Astrocyte of the cerebellum (primary cell): ENCODE measurements around the gene CXCR6.

Experiments used
- DNase-seq: peaks from one replicate; pipeline ENCODE4 v3.0.0-alpha.2; 2011; ENCODE audit warnings: low read depth
- H3K4me3 ChIP-seq: 2 replicates; pipeline ENCODE4 v1.5.1; 2011; ENCODE audit warnings: mild to moderate bottlenecking, low read depth, low read length, moderate library complexity
- CTCF ChIP-seq: IDR thresholded peaks from 2 replicates; pipeline ENCODE4 v1.5.1; 2012; ENCODE audit warnings: low read length, low read depth, moderate library complexity, mild to moderate bottlenecking; ENCODE audit errors: missing control alignments
- in situ Hi-C: cut with HindIII; loops from 2 replicates; pipeline ENCODE4 v1.10.0; 2017; ENCODE audit warnings: low sequenced_read_pairs

The CXCR6 gene

GRCh38 chr3:45922039-45922326 is 21.3 kb upstream of the CXCR6 start:
- in situ Hi-C loops = no loop called here
- no peak for TF ChIP-seq CTCF
- H3K4me3 ChIP-seq = no peak overlapping the region
- DNase-seq = no peak

- no peak for TF ChIP-seq CTCF
- H3K4me3 ChIP-seq = no peak overlapping the region
- DNase-seq = no peak
- in situ Hi-C loops = no loop called here
Measured at GRCh38 chr3:45922950-45923590, 20.2 kb upstream of the CXCR6 start.

DNA sequence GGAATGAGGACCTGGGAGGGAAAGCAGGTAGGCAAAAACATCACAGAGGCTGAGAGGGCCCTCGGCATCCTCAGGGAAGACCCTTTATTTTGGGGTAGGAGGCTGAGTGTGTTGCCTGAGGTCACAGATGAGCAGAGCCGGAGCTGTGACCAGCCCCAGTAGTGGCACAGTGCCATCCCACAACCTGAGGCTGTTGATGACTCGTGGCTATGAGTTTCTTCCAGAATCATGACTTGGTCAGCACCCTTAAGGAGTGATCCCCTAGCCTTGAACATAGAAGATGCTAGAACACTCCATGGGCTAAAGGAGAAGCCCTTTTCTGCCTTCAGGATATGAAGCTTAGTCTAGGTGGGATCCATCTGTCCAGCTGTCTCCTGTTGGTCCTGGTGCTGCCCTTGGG is 19.5 kb upstream of the CXCR6 start:
- no peak for TF ChIP-seq CTCF
- H3K4me3 ChIP-seq = no peak overlapping the region
- DNase-seq = no peak
- in situ Hi-C loops = no loop called here

- no peak overlapping the region for H3K4me3 ChIP-seq
- in situ Hi-C loops = loop anchor here (25.0 kb wide), 1 partner anchor 159 kb away; no protein-coding TSS in a partner anchor
- no peak for TF ChIP-seq CTCF
- DNase-seq = no peak
Measured at GRCh38 chr3:45927881-45928280, 15.4 kb upstream of the CXCR6 start.

DNA sequence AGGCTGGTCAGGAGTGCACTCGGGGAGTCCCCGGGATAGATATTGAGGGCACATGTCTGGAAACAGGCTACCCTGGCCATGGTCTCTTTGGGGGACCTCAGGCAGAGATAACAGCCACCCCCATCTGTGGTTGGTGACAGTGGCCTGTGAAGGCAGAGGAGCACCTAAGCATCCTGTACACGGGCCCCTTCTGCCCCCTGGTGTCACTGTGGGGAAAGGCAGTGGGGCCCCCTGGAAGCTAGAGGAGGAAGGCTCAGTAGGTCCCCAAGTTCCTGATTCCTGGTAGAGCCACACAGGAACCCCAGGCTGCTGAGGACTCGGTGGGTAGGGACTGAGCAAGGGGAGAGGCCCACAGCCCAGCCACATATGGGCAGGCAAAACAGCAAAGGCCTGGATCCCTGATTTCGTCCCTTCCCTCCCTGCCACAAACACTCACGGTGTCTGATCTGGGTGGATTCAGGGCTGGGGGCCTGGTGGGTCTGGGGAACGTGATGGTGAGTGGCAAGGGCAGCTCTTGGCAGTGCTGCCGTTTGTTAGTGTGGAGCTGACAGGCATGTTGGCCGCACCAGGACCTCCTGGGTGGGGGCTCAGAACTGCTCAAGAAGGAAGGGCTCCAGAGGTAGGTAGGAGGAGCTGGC is 14.1 kb upstream of the CXCR6 start:
- in situ Hi-C loops = loop anchor here (25.0 kb wide), 1 partner anchor 158 kb away; no protein-coding TSS in a partner anchor
- DNase-seq = no peak
- peak; percentile 78 for TF ChIP-seq CTCF

GRCh38 chr3:45931496-45931895 is 11.8 kb upstream of the CXCR6 start:
- no peak for TF ChIP-seq CTCF
- no peak overlapping the region for H3K4me3 ChIP-seq
- in situ Hi-C loops = loop anchor here (25.0 kb wide), 1 partner anchor 156 kb away; no protein-coding TSS in a partner anchor
- no peak for DNase-seq

More for the DNA sequence above, 14.1 kb upstream of the CXCR6 start:
- no peak overlapping the region for H3K4me3 ChIP-seq
